ENCODE results near the gene AHNAK.

AHNAK gene

DNA sequence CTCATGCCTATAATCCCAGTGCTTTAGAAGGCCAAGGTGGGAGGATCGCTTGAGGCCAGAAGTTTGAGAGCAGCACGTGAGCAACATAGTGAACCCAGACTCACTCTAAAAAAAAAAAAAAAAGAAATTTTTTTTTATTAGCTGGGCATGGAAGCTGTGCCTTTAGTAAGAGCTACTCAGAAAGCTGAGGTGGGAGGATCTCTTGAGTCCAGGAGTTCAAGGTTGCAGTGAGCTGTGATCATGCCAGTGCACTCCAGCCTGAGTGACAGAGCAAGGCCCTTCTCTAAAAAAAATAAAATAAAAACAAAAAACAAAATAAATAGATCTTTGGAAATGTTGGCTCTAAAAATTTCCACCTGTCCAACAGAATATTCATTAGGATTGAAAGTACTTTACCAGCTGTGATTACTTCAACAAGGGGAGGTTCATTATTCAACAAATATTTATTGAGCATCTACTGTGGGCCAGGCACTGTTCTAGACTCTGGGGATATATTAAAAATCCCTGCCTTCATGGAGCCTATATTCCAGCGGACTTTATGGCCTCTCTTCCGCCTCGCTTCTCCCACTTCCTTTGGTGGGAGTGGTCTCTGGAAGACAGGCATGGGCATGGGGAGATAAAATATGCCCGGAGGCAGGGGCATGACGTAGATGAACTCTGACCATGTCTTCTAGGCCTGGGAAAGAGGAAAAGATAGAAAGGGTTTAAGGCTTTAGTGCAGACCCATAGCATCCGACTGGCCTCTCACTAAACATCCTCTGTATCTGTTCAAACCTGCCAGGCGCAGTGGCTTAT, 47.9 kb downstream of the AHNAK start:
- no peak for DNase-seq (ENCODE audit: low read depth in 2 of 2)

- no peak for DNase-seq (ENCODE audit: low read depth in 2 of 2)
Observed at GRCh38 chr11:62498031-62498430, 48.6 kb downstream of the AHNAK start.

DNA sequence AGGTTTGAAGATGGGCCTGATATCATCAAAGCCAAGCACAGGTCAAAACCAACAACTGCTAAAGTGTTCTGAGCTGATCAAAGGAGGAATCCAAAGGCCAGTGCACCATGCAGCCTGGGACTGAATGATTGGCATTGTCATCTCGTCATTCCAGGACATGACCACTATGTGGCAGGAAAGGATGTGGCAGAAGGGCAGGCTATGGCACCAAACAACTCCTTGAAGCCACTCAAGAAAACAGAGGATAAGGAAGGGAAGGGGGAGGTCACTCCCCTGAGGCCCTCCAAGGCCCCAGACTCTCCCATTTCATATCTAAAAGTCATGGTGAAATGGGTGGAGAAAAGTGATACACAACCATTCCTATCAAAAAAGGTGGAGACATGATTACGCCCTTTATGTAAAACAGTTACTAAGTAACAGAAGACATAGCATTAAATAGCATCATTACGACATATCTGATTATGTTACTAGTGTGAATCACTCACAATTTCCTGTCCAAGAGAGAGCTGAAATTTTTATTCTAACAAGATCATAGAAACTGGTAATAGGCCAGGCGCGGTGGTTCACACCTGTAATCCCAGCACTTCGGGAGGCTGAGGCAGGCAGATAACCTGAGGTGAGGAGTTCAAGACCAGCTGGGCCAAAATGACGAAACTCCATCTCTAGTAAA, 49.3 kb downstream of the AHNAK start:
- no peak for DNase-seq (ENCODE audit: low read depth in 2 of 2)

DNA sequence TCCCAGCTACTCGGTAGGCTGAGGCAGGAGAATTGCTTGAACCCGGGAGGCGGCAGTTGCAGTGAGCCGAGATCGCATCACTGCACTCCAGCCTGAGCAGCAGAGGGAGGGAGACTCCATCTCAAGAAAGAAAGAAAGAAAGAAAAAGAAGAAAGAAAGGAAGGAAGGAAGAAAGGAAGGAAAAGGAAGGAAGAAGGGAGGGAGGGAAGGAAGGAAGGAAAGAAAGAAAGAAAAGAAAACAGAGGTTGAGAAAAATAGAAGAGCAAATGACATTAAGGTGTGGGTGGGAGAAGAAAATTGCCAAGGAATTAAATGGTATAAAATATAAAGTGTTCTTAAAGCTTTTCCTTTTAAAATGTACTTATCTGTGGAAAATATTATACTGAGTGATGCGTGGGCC, 49.9 kb downstream of the AHNAK start:
- DNase-seq (ENCODE audit: low read depth in 2 of 2), result no peak

GRCh38 chr11:62494246-62494645, 52.4 kb downstream of the AHNAK start:
- DNase-seq (ENCODE audit: low read depth in 2 of 2), result no peak

GRCh38 chr11:62493801-62494200, 52.8 kb downstream of the AHNAK start:
- DNase-seq (ENCODE audit: low read depth in 2 of 2), result no peak

- no peak for DNase-seq (ENCODE audit: low read depth in 2 of 2)
Observed at GRCh38 chr11:62492586-62492985, 54.0 kb downstream of the AHNAK start.

DNA sequence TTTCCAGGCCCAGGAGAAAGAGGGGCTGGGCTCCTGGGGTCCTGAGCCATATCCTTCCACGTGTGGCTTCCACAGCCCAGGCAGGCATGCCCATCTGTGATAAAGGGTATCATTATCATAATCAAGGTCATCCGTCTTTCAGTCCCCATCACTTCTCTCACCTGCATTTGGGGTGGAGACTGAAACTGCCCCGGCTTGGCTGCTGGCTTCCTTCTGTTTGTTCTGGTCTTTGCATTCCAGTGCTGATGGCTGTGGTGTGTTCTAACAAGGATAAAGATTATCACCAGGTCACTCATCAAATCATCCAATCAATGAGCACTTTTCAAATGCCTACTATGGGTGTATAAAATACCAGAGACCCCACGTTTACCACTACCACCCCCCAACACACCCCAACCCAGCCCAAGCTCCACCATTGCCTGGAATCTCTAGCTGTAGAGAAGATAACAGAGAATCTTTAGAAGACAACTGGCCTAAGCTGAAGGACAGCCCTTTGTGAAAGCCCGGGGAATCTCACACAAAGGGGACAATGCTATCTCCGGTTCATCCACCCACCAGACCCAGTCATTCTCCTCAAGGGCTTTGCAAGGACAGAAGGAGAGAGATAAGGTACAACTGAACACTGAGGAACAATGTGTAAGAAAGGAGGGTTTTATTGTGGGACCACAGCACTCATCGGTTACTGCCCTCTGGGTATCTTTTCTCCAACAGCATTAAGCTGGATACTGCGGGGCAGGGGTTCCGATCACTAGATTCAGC, 54.9 kb downstream of the AHNAK start:
- no peak for DNase-seq (ENCODE audit: low read depth in 2 of 2)

GRCh38 chr11:62489204-62489603, 57.4 kb downstream of the AHNAK start:
- DNase-seq (ENCODE audit: low read depth in 2 of 2), result no peak

- DNase-seq (ENCODE audit: low read depth in 2 of 2), result no peak
Observed at GRCh38 chr11:62487738-62488551, 58.7 kb downstream of the AHNAK start.

DNA sequence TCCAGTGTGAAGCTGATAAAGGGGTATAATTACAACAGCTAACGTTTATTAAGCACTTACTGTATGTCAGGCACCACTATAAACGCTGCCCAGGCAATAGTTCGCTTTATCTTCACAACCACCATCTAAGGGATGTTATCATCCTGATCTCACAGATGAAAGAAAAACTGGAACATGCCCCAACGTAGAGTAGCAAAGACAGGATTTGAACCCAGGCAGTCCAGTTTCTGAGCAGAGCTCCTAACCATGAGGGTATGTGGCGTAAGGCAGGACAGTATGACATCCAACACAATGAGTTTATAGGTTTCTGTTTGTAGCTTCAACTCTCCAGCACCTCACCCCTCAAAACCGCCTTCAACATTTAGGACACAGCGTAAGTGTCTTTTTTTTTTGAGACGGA, 59.5 kb downstream of the AHNAK start:
- DNase-seq (ENCODE audit: low read depth in 2 of 2), result no peak

DNA sequence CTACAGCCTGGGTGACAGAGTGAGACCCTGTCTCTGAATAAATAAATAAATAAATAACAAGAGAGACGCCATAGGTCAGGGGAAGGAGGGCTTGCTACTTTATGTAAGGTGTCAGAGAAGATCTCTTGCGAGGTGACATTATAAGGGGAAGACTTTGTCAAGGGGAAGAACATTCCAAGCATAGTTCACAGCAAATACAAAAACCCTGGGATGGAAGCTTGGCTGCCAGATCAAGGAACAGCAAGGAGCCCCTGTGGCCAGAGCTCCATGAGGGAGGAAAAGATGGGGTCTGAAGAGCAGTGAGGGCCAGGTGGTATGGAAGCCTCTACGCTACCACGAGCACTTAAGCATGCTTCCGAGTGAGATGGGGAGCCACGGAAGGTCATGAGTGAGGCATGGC, 62.3 kb downstream of the AHNAK start:
- no peak for DNase-seq (ENCODE audit: low read depth in 2 of 2)

DNA sequence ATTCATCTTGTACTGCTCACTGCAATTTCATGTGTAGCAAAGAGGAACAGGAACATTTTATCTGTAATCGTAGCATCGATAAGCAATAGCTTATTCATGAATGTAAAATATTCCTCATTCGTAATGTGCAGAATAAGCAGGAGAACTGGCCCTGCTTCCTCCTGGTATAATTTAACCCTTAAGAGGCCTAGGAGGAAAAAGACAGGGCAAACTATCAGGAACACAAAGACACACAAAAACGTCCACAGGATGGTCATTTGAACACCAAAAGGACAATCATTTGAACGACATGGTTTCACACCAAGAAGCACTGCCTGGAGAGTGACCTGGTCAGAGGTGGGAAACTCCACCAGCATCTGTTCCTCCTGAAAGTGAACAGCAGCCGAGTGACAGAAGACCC, 63.9 kb downstream of the AHNAK start:
- no peak for DNase-seq (ENCODE audit: low read depth in 2 of 2)

- DNase-seq (ENCODE audit: low read depth in 2 of 2), result no peak
Observed at GRCh38 chr11:62479631-62480201, 66.9 kb downstream of the AHNAK start.

DNA sequence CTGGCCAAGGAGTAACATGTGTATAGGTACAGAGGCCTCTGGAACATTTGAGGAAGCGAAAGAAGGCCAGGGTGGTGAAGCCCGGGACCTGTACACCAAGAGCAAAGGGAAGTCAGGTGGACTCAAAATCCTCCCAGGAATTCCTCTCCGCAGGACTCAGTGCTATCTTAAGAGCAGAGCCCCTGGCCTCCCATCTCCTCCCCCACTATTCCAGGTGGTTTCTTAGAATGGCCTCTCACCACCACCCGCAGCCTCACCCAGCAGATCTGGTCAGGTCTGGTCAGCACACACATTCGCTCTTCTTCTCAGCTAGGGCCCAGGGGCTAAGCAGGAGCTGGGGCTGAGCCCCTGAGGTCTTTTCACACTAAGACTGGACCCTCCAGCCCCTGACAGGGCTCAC, 68.7 kb downstream of the AHNAK start:
- no peak for DNase-seq (ENCODE audit: low read depth in 2 of 2)

GRCh38 chr11:62472063-62472884, 74.3 kb downstream of the AHNAK start:
- no peak for DNase-seq (ENCODE audit: low read depth in 2 of 2)

DNA sequence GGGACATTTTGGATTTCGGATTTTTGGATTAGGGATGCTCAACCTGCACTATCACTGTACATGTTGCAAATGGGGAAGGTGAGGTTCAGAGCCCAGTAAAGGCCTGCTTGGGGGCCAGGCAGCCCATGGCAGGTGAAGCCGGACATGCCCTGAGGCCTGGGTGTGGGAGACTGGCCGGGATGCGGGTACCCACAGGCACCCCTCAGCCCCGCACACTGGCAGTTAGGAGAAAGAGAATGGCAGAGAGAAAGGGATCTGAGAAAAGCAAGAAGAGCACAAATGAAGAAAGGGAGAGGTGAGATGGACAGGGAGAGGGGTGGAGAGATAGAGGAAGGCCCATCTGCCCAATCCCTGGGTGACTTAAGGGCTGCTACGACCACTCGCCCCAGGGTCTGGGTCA, 75.0 kb downstream of the AHNAK start:
- no peak for DNase-seq (ENCODE audit: low read depth in 2 of 2)

- no peak for DNase-seq (ENCODE audit: low read depth in 2 of 2)
Observed at GRCh38 chr11:62468577-62468976, 78.0 kb downstream of the AHNAK start.

GRCh38 chr11:62466444-62466843, 80.2 kb downstream of the AHNAK start:
- no peak for DNase-seq (ENCODE audit: low read depth in 2 of 2)

GRCh38 chr11:62464655-62465054, 82.0 kb downstream of the AHNAK start:
- no peak for DNase-seq (ENCODE audit: low read depth in 2 of 2)

DNA sequence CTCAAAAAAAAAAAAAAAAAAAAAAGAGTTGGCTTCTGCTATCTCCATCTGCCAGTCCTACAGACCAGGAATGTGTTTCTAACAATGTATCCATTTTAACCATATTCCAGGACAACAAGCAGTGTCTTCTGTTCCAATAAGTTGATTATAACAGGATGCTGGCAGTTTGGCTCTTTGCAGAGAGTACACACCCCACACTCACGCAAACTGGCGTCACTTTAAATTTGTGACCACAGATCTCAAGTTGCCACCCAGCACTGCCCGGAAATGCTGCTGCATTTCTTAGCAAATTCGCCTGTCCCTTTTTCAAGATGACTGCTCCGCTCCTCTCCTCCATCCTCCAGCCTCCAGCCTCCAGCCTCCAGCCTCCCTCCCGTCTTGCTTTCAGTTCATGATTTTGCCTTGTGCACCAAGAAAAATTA, 83.5 kb downstream of the AHNAK start:
- DNase-seq (ENCODE audit: low read depth in 2 of 2), result no peak
